HG03439 (cell line): ENCODE measurements around the gene INPPL1.
A peak's percentile ranks its signal among the peaks of the same experiment; 100 is the strongest.

ENCODE experiments used
- ATAC-seq: cut with Tn5 transposase; IDR thresholded peaks from one replicate; pipeline ENCODE4 v1.9.1; 2021; ENCODE audit warnings: mild to moderate bottlenecking, moderate library complexity; ENCODE audit not compliant: unreplicated experiment

The INPPL1 gene

DNA sequence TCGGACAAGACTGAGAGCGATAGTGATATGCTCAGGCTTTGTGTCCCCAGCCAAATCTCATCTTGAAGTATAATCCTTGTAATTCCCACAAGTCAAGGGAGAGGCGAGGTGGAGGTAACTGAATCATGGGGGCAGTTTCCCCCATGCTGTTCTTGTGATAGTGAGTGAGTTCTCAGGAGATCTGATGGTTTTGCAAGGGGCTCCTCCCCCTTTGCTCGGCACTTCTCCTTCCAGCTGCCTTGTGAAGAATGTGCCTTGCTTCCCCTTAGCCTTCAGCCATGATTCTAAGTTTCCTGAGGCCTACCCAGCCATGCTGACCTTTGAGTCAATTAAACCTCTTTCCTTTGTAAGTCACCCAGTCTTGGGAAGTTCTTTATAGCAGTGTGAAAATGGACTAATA, 15.5 kb upstream of the INPPL1 start:
- no peak for ATAC-seq

GRCh38 chr11:72216638-72217037, 7.9 kb upstream of the INPPL1 start, which contains the start of gene FOLR2:
Gene FOLR2 (plus strand): TSS chr11:72216794. CDS start chr11:72218585, 1,791 bp downstream.
- ATAC-seq, result no peak

DNA sequence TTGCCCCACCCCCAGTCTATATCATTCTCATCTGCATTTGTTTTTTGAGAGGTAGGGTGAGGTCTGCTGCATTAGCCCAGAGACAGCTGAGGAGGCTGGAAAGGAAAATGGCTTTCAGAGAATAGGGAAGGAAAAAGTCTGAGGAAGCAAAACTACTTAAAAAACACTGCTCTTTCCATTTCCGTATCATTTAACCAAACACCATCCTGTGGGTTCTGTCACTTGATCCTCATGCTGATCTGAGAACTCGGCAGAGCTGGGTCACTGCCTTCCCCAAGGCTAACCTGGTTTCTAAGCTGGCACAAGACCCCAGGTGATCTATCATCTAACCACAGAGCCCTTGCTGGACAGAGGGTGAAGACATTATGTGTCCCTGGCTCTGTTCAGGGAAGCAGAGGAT, 6.7 kb upstream of the INPPL1 start:
- ATAC-seq, result no peak

- no peak for ATAC-seq
Measured at GRCh38 chr11:72218251-72218745, 6.3 kb upstream of the INPPL1 start.

DNA sequence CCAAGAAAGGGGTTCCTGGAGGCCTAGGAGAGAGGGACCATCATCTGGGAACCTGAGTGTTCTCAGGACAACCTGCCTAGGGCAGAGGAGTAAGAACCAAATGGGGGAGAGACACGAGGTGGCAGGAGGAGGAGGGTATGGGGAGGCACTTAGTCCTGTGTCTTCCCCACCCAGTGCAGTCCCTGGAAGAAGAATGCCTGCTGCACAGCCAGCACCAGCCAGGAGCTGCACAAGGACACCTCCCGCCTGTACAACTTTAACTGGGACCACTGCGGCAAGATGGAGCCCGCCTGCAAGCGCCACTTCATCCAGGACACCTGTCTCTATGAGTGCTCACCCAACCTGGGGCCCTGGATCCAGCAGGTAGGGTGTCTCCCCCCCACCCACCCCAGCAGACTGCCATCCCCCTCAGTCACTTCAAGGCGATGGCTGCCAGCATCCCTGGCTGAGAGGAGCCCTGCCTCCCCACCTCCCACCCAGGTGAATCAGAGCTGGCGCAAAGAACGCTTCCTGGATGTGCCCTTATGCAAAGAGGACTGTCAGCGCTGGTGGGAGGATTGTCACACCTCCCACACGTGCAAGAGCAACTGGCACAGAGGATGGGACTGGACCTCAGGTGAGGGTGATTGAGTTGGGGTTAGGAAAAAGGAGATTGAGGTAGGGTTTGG, 3.7 kb upstream of the INPPL1 start:
- no peak for ATAC-seq

GRCh38 chr11:72221386-72222075, 3.0 kb upstream of the INPPL1 start:
- no peak for ATAC-seq

- no peak for ATAC-seq
Measured at GRCh38 chr11:72222106-72222891, 2.3 kb upstream of the INPPL1 start.

GRCh38 chr11:72222907-72223614, 1.5 kb upstream of the INPPL1 start:
- peak; percentile 75 for ATAC-seq

GRCh38 chr11:72223615-72224563, 678 bp upstream of the INPPL1 start:
- ATAC-seq, result peak; percentile 63

- no peak for ATAC-seq
Measured at GRCh38 chr11:72225411-72225951, 914 bp downstream of the INPPL1 start.

- ATAC-seq, result no peak
Measured at GRCh38 chr11:72226701-72227100, 2.1 kb downstream of the INPPL1 start.

DNA sequence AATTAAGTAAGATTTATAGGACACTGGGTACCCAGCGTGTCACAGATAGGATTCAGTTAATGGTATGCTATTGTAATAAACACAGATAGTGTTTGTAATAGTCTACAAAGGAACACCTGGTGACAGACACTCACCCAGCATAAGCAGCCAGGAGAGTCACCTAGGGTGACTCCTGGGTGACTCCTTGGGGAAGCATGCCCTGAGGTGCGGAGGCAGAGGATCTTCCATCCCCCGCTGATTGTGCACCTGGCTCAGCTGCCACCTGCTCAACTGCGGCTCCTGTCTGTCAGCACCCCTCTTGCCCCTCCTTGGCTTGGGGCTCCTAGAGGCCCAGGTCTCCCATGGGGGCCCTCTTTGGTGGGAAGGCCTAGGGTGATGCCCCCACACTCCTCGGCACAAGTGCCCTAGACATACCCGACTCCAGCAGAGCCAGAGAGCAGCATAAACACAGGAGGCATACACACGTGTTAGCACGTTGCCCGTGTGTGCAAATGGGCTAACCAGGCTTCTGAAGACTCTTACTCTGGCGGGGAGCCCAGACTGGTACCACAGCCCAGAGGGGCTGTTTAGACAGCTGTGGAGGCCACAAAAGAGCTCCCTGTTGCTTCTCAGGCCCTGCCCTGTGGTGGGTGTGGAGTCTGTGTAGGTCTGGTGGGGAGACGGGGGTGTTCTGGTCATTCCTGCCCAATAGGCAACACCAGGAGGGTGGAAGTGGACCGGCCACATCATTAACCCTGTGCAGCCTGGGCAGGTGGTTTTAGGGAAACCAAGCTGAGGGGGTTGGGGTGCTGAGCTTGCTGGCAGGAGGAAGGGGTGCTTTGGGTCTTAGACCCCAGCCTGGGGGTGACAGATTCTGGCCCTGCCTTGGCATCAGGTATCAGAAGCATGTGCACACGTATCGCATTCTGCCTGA, 3.0 kb downstream of the INPPL1 start:
- ATAC-seq, result no peak

- ATAC-seq, result no peak
Measured at GRCh38 chr11:72228229-72228843, 3.8 kb downstream of the INPPL1 start.

DNA sequence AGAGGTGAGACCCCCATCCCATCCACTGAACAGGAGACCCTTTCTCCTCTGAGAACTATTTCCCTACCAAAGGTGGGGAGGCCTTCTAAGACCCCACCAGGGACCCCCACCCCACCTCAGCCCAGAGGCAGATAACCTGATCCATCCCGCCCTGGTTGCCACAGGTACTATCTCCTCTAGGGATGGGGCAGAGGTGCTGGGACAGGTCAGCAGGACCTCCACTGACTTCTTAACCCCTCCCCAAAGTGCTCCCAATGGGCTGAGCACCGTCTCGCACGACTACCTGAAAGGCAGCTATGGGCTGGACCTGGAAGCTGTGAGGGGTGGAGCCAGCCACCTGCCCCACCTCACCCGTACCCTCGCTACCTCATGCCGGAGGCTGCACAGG, 4.3 kb downstream of the INPPL1 start:
- ATAC-seq, result no peak

- ATAC-seq, result no peak
Measured at GRCh38 chr11:72229336-72229924, 4.9 kb downstream of the INPPL1 start.

DNA sequence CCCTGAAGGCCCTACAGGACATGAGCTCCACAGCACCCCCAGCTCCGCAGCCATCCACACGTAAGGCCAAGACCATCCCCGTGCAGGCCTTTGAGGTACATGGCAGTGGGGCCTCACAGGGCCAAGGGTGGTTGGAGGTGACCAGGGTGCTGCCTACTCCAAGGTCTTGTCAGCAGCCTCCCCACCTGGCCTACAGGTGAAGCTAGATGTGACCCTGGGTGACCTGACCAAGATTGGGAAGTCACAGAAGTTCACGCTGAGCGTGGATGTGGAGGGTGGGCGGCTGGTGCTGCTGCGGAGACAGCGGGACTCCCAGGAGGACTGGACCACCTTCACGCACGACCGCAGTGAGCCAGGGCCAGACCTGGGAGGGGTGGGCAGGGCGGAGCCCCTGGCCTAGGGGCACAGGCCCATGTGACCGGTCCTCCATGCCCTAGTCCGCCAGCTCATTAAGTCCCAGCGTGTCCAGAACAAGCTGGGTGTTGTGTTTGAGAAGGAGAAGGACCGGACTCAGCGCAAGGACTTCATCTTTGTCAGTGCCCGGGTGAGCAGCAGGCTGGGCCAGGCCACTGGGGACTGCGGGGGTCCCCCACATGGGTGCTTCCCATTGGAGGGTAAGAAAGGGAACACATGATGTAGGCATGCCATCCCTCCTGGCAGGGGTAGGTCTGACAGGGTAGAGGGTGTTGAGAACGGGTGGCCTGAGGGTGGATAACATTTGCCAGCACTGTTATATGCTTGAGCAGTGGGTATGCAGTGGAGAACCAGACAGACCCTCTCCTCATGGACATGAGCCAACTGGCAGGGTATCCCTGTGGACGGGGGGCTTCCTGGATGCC, 5.6 kb downstream of the INPPL1 start:
- ATAC-seq, result no peak
